Right lung (tissue), 5 donors: ENCODE results near the gene RRAGD. TPM values are rescaled to one million over a fixed set of nuclear protein-coding genes. Genes with fewer than 3 reads are reported as not detected.

Experiments
- DNase-seq, 2 donors: peaks; one replicate each; pipeline ENCODE4 v3.0.0-alpha.2; 2013
- polyA plus RNA-seq, 5 donors: library from polyadenylated mRNA; unstranded; fragments of 120-200 nt; gene quantifications; one replicate each; pipeline versions ENCODE4 v1.2.1 to v1.2.3, GENCODE V29; 2013; ENCODE audit warnings: inconsistent platforms in 1 of 5, low replicate concordance in 1 of 5; ENCODE audit not compliant: insufficient read length in 5 of 5, insufficient read depth in 1 of 5

The RRAGD gene
- polyA plus RNA-seq, 5 donors: 2.4 to 5.1 (median 3.0) TPM

DNA sequence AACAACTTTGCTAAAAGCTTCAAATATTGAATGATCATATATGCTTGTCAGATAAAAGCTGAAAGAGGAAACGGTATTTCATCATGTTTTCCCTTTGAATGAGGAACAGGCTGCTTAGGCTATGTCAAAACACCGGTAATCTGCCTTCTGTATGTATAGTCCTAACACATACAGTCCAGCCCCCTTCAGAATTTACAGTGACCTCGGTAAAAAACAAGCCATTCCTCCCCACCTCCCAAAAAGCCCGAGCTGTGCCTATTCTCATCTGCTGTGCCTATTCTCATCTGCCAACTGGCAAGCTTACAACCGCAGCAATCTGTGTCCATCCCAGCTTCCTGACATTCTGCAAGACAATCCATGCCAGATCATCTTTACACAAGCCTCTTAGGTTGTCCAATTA, 32.8 kb downstream of the RRAGD start:
- no peak for DNase-seq

DNA sequence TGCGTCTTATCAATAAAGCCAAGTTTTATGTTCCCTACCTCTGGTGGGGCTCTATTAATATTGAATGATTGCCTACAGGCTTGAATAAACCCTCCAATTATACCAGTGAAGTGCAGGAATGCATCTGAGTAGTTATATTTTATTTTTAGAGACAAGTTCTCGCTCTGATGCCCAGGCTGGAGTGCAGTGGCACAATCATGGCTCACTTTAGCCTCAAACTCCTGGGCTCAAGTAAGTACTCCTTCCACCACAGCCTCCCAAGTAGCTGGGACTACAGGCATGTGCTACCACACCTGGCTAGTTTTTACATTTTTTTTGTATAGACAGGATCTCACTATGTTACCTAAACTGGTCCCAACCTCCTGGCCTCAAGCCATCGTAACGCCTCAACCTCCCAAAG, 33.4 kb downstream of the RRAGD start:
- no peak for DNase-seq

DNA sequence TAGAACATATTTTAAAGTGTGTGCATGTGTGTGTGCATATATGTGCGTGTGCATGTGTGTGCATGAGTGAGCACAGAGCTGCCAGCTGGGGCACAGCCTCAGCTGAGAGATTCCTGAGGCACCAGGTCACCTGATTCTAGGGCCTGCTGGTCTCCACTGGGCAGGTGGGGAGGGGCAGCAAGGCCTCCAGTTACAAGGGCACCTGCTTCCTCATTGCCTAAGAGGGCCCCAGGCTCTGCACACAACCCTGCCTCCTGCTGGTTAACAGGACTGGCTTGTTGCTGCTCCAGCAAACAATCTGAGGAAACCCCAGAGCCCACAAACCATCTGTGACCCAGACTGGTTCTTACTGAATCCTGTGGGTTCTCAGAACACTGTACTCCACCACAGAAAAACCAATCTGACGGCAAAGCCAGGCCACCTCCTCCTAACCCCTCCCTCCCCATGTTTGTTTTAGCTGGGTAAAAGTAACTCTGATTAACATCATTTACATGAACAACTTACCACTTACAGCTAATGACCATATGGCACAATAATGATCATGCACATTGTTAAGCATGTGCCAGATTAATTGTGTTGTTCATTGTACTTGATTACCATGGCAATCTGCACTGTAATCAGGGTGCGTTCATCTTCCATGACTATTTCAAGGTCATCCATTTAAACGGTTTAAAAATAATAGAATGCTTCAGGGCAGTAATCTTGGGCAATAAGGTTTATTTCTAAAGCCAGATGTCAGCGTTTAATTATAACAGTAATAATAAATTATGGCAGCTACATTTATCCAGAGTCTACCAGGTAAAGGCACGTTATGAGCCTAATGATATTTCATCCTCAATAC, 36.4 kb downstream of the RRAGD start:
- peak in 1 of 2 donors; percentile 34 for DNase-seq

DNA sequence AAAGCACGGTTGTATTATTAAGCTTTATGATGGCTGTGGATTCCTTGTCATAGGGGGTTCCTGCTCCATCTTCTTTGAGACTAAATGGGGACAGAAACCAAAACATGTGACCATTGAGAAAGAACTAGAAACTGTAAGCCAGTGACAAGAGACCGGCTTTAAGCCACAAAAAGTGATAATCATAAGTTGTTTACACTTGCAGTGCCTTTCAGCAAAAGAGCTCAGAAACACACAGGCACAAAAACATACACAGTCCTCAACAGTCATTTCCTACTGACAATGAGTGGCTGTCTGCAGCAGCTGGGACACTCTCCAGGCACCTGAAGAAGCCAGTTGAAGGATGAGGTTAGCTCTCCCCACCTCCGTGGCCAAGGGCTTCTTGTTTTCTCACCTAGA, 39.6 kb downstream of the RRAGD start:
- DNase-seq: no peak

DNA sequence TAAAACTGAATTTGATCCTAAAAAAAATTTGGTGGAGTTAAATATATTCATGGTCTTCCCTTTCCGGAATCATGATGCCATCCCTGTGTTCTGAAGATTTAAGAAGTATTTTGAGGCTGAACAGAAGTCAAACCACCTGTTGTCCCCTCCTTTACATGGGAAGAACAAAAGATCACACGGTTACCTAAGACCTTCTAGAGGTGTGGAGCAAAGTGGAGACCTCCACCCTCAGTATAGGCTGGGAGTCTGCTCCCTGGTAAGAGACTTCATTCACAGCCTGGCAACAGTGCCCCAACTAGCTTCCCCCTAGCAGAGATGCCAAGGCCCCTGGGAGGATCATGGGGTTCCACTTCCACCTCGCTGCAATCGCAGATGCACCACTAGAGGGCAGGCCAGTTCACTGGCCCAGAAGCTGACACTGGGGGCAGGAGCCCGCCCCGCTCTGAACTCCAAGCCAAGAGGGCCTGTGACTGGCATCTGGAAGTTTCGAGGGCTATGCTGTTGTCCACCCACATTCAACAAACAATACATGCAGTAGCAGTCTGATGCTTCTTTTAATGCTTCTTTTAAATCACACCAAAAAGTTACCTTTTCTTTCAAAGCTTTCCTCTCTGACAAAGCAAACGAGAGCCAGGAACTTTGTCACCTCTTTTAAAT, 40.1 kb downstream of the RRAGD start:
- DNase-seq: no peak

DNA sequence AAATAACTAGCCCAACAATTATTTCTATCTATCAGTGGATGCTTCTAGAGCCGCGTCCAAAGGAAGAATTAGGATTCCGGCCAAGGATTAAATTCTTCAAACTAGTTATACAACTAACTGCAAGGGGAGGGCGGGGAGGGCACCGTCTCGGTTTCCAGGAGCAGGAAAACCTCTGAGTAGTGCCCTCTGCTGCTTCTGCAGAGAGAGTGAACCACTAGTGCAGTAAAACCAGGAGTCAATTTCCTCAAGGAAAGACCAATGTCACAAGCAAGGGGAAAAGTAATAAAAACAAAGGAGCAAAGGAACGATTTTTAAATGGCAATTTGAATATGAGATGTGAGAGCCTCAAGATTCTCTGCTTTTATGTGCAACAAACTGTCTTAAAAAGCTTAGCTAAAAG, 43.1 kb downstream of the RRAGD start:
- peak in 1 of 2 donors; percentile 50 for DNase-seq

DNA sequence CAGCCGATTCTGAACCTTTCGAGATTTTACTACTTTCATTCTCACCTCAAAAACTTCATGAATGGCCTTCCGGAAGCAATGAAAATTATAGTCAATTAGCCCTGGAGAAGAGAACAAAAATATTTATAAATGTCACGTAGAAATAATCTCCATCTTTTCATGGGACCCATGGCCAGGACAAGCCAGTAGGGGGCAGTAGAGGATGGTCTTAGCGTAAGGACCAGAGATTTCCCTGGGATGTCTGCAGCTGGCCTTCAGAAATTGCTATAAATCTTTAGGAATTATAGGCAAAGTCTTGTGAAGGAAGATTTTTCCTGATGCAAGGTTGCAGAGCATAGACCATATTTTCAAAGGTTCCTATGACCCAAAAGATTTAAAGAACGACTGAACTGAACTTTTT, 44.0 kb downstream of the RRAGD start:
- no peak for DNase-seq

DNA sequence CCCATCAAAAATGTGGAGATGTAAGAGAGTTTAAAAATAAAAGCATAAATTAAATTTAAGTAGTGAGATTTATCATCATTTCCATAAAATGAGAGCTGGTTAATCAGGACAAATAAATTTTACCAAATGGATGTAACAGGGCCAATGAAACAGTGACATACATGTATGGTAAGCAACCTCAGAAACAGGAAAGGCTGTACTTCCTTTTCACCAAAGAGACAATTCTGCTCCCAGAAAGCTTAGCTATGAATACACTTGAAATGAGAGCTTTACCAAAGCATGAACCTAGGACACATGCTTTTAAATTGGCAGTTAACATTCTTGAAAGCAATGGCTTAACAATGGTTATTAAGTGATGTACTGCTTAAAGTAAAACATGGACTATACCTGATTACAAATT, 47.5 kb downstream of the RRAGD start:
- DNase-seq: no peak

DNA sequence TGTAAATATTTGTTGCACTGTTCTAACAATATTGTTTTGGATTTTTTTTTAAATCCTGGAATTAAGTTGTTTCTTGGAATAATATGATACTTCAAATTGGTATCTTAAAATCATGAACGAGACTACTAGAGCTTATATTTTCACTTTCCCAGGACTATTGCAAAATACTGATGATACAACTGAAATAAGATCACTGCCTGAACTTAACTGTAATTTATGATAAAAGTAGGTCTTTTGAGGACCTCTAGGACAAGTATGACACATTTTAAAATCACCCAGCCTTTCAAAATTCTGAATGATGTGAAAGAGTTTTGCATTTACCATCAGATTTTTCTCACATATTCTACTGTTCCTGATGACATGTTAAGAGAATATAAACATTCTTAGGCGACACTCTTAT, 50.9 kb downstream of the RRAGD start:
- no peak for DNase-seq

DNA sequence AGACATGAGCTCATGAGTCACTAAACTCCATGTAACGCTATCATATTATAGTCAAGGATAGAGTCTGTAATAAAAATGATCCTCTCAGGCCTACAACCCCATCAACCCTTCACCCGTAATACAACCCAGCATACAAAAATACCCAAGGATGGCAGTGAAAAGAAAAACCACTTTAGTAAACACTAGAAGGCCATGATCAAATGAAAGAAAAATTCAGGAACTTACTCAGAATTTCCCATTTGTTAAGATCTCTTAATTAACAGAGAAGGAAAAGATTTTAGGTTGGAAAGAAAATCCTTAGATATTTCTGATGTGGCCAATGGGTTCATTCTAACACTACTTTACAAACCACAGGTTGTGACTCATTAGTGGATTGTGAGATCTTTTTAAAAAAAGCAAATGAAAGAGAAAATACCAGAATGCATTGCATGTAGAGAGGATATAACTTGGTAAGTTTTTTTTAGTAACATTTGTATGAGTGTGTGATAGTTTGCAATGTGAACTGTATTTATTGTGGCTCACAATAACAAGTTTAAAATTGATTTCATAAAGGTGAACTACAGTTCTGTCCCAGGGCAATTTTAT, 51.6 kb downstream of the RRAGD start:
- DNase-seq: no peak

DNA sequence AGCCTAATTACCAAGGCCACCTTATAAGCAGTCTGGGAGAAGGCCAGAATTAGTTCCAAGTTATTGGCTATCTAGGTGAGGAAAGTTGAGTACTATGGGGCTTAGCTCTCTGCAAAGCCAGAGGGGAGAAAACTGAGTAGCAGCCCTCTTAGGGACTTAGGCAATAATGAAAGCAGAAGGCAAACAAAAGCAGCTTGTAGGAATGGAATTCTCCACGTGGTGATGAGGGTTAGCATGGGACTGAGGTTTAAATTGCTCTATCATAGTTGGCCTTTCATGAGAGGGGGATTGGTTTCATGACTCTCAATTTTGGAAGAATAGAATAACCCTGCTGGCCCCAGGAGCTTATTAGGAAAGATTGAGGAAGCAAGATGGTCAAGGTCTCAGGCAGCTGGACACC, 52.5 kb downstream of the RRAGD start:
- DNase-seq: no peak

DNA sequence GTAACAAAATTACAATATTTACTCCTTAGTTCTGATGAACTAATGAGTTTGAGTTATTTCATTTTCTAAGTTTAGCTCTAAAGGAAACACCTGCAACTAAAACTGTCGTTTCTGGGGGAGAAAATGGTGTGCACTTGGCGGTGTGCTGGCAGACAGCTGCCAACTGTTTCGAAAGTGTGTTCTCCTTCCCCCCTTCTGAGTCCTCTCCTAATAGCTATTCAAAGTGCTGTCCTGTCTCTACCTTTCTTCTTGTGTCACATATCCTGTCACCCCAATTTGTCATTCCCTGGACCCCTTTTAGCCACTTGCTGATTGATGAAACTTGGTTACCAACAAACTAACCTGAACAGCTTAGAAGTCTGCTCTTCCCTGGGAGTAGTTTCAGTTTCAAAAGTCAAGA, 54.7 kb downstream of the RRAGD start:
- no peak for DNase-seq

DNA sequence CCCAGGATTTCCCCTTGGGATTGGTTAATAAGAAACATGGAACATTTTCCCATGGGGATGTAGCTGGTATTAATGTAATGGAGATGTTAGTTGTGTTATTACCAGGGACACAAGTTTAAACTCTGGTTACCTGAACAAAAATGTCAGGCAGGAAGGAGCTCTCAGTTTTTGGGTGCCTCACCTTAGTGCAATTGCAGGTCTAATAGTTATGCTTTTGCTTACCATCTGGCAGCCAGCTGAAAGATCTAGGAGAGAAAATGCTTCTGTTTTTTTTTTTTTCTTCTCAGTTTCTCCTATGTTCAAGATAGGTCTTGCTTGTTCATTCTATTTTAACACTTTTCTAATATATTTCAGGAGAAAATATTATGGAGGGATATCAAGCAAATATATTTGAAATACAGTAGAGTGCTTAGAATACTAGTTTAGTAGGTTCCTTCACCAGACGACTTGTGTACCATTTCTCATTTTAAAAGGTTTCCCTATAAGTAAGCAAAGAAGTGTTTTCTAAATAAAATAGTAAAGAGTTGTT, 55.4 kb downstream of the RRAGD start:
- no peak for DNase-seq

DNA sequence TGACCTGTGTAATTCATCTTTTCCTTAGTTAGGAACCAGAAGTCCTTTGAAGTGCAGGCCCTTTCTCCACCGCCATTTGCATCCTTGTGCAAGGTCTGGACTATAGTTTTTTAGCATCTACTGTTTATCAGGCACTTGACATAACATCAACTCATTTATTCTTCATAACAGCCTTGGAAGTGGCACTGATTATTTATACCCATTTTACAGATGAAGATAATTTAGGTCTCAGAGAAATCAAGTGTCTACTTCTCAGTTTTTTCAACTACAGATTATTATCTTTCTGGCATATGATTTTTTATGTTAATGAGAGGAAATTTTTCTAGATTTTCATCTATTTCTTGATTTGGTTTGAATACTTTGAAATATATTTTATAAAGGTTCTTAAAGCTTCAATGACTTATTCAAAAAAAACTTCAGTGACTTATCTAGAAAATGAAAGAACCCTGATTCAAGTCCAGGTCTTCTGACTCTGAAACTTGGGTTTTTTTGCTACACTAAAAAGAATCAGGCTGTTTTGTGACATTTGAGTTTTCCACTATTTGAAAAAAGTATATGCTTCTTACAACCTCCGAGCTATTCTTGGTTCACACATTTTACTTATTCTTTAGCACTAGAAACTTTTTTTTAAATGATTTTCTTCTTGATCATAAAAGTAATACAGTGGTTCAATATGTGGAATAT, 56.4 kb downstream of the RRAGD start:
- DNase-seq: no peak

DNA sequence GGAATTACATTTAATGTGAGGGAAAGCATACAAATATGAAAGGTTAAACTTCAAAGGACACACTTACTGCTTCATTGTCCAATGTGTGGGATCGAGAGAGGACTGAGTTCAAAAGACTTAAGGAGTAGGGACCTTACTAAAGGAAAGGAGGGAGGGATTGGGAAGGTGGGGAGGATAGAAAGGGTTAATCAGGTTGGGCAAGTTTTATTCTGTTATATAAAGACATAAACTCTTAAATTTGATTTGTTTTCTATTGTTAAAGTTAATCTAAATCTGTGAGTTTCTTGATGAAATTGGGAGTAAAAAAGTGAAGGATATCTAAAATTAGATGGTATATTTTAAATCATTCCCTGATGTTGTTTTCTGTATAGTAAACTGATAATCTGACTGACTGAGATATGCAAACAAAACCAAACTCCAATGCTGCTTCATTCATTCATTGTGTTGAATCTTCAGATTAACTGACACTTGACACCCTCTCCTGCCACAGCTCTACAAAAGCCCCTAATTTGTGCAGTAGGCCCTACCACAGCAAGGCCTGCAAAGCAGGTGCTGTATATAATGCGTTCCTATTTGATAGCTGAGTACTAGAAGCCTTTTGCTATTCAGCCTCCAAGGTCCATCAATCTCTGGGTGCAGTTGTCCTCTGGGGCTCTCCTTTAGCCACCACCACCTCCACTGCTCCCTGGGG, 58.2 kb downstream of the RRAGD start:
- no peak for DNase-seq

DNA sequence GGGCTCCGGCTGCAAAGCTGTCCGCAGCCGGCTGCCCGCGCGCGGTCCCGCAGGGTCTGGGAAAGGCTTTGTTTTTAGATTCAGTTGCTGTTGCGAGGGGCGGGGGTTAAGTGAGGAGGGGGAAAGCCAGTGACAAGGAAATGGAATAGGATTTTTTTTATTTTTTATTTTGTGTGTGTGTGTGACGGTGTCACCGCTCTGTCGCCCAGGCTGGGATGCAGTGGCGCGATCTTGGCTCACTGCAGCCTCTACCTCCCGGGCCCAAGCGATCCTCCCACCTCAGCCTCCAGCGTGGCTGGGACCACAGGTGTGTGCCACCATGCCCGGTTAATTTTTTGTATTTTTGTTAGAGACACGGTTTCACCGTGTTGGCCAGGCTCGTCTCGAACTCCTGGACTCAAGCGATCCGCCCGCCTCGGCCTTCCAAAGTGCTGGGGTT, 58.9 kb downstream of the RRAGD start:
- no peak for DNase-seq

DNA sequence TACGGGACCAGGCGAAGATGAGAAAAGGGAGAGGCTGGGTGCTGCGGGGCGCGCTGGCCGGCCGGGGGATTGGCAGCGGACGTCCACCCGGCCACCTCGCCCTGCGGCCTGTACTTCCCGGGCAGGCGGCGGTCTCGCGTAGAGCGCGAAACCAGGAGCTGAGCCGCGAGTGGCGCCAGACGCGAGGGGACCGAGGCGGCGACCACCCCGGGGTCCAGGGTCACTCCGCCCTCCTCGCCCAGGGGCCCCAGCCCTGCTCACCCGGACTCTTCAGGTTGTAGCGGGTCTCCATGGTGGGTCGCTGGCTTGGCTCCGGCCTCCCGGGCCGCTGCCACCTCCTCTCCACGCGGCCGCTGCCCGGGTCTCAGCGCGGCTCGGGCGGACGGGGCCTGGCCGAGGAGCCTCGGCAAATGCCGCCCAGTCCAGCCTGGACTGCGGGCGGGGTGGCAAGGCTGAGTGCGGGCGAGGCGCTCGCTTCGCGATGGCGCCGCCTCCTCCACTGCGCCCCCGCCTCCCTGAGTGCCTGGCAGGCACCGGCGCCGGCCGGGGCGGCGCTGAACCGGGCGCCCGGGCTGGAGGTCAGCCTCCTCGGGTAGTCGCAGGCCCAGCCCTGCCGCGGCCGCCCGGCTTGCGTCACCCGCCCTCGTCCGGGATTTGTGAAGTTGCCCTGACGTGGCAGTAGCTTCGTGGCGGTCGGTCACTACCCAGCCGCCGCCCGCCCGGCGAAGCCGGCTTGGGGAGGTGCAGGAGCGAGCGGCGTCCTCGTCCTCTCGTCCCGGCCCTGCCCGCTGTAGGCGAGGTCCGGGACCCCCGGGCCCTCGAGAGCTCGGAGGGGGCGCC, 59.6 kb downstream of the RRAGD start, which contains the start of gene UBE2J1:
UBE2J1 (minus strand) TSS at position 445 of the 840 bp plus-strand sequence; CDS start at position 292, 153 bp downstream.
- peak; percentile 90 to 91 for DNase-seq

DNA sequence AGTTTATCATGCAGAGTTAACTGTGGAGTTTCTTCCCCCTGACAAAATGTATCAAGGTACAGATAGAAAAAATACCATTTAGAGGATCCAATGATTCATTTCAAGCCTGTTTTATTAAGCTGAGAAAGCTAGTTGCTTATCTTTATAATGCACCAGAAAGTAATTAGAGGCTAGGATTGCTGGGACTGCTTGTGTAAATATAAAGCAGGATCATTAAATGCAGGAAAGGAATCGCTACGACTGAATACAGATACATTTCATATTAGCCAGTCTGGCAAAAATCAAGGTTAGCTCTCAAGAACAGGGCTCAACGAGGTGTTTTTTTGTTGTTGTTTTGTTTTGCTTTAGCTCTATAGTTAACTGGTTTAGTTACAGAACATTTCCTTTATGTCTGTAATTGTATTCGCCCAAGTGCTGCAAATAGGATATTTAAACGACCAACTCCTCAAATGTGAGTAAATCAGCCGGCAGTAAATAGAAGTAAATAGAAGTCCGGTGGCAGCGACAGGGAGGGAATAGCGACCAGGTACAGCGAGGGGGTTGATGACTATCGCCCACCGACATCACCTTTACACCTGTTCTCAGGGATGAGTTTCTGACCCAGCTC, 60.3 kb downstream of the RRAGD start:
- DNase-seq: no peak

DNA sequence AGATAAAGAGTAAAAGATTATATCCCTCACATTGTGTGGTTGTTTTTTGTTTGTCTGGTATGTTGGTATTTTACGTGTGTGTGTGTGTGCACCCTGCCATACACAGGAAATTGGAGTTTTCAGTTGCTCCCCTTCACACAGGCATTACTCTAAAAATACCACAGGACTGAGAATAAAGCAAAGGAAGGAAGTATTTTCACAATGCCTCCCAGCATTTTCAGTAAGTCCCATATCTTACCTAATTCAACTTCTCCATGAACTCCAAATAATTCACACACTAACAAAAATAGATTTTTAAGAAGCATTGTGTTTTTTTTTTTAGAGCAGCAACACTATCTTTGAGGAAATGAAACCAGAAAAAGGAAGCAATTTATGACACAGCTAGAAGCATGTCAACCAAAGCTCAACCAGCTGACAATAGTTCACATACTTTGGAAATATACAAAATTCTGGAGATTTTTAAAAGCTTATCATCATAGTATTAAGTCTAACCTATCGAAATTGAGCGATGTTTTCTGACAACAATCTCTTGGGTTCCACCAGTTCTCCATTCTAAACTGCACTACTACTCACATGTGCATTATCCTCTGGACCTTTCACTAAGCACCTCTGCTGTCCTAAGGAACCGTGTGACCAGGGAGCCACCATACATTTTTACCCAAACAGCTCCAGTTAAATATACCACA, 61.6 kb downstream of the RRAGD start:
- no peak for DNase-seq
